Central memory CD4-positive, alpha-beta T cell (primary cell): Measurements from ENCODE around the gene NUTF2.
"Not testable (repeated sequence)": the region's sequence is repeated elsewhere in the genome, so short reads cannot be mapped to it uniquely, and the experiment has no call there.

Source experiments
- DNase-seq: peaks from one replicate; pipeline ENCODE4 v3.0.0; 2022
- total RNA-seq, 3 experiments: gene quantifications; one replicate each; lab custom pipeline; 2026; lab: John Stamatoyannopoulos, UW

NUTF2 gene
- 20.1 to 120 (median 46.0) reads per million in 3 experiments for total RNA-seq

DNA sequence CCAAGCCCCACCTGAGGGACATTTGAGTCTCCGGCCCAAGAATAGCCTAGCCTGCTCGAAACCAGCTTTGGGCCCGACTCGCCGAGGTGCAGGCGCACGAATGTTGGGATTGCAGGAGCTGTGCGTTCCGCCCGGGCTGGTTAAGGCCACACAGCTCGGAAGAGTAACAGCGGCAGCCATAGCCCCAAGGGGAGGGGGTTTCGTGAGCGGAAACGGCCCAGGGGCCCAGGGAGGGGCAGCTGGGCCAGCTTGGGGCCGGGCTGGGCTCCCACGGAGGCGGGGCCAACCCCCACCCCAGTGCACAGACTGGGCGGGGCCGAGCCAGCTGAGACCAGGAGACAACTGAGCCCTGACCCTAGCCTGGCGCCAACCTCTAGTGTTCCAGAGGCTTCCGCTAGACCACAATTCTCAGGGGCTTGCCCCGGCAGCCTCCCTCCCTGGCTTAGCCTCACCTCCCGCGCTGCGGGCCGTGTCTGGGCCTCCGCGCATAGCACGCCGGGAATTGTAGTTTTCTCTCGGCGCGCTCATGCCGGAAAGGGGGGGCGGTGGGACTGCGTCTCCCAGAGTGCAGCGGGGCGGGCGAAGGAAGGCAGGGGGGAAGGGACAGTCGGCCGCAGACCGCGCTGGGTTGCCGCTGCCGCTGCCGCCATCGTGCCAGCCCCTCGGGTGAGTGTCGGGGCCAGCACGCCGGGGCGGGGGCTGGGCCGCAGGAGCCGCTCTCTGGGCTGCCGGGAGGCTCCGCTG lies at the start of gene NUTF2:
TSS of gene NUTF2 (plus strand) at position 614 of the 744 bp plus-strand sequence. CDS start 18,198 bp downstream, outside the sequence.
- peak; percentile 94 for DNase-seq

DNA sequence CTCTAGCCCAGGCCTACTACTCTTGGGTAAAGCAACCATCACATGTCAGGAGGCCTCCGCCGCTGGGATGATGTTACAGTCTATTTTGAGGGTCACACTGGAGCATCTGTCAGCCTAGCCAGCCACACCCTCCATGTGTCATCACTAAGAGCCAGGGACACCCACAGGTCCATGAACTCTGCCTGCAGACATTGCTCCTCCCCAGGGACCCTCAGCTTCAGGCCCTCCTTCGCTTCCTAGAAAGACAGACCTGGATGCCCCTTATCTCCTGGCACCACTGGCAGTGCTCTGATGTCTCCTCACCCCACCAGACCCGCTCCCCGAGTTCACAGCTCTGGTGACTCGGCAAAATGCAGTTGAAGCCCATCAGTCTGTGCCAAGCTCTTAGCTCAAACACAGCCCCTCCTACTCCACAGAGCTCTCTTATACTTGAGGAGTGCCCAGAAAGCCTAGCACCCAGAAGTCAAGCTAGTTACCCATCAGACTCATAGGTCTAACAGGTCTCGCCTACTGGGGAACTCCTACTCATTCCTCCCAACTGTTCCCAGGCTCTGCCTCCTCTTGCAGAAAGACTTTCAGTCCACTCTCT lies 46.3 kb upstream of the NUTF2 start:
- no peak for DNase-seq

GRCh38 chr16:67801241-67801640 lies 45.5 kb upstream of the NUTF2 start:
- no peak for DNase-seq

- DNase-seq = peak; percentile 50
These were observed 44.9 kb upstream of the NUTF2 start for GRCh38 chr16:67801883-67802282.

DNA sequence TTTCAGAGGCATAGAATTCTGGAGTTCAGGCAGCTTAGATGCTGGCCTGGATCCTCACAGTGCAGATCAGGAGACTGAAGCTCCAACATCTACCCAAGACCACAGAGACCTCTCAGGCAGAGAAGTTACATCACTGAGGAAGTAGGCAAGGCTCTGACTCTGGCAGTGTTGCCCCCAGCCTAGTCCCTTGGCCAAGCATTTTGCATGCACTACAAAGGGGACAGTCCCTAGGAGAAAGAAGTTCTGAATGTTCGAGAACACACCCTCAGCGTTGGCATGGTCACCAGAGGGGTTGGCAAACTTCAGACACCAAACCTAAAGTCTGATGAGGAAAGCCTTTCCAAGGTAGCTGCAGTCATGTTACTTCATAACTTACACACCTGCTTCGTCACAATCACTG lies 42.8 kb upstream of the NUTF2 start:
- DNase-seq = no peak

DNA sequence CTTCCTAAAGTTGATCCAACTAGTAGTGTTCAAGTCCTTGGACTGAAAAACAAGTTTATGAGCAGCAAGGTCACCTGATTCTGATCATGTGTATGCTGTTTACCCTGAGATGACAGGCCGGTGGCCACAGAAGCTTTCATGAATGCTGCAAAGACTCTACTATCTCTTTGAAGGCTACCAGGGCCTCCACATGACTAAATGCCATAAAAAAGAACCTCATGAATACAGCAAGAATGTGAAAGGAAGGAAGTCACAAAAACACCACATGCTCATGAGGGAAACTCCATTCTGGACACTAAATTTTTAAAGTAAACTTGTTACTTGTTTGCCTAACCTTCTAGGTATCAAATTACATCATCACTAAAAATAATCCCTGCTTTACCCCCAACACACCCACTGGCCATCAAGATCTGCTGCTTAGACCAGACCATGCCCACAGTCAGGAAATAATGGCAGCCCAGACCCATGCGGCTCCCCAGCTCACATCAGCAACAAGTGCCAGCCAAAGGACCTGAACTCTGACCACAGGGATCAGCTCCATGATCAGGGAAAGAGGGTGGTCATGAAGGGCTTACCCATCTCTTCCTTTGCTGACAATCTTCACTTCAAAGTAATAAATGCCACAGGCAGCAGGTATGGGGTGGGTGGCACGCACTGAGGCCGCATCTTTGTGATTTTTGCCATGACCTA lies 41.7 kb upstream of the NUTF2 start:
- no peak for DNase-seq

- DNase-seq = no peak
These were observed 40.9 kb upstream of the NUTF2 start for GRCh38 chr16:67805718-67806427.

GRCh38 chr16:67806428-67807147 lies 40.1 kb upstream of the NUTF2 start, which contains the start of the genes RANBP10 and TSNAXIP1:
TSS of gene RANBP10 (minus strand) at chr16:67806560. CDS start at chr16:67806536, 24 bp downstream.
TSS of gene TSNAXIP1 (plus strand) at chr16:67806889. CDS start at chr16:67807150, 261 bp downstream.
- DNase-seq = peak; percentile 98

DNA sequence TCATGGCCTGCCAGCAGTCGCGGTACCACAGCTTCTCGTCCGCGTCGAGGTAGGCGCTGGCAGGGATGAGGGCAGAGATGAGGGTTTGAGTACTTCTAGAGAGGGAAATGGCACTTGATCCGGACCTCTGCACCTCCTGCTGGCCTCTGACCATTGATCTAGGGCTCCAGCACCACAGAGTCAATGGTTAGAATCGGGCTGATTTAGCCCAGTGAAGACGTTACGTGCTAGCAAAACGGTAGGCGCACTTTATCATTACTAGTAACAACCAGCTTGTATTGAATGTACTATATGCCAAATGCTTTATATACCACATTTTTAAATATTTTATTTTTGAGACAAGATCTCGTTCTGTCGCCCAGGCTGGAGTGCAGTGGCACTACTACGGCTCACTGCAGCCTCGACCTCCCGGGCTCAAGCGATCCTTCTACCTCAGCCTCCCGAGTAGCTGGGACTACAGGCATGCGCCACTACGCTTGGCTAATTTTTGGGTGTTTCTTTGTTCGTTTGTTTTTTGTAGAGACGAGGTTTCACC lies 39.5 kb upstream of the NUTF2 start:
- no peak for DNase-seq

- DNase-seq = no peak
These were observed 34.8 kb upstream of the NUTF2 start for GRCh38 chr16:67811899-67812298.

DNA sequence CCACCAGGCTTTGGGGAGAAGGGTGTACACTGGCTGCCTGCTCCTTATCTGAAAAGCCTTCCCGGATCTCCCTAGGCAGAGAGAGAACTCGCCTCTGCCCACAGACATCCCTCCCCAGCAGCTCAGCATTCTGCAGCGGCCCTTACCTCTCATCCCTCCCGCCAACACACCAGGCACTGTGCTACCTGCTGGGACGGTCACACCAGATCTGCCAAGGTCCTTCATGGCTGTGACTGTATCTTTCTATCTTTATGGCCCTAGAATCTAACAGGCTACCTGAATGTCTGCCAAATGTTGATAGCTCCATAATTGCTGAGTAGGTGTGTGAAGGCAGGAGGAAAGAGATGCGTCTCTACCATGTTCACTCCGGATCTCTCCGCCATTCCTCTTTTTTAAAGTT lies 32.2 kb upstream of the NUTF2 start:
- DNase-seq = no peak

DNA sequence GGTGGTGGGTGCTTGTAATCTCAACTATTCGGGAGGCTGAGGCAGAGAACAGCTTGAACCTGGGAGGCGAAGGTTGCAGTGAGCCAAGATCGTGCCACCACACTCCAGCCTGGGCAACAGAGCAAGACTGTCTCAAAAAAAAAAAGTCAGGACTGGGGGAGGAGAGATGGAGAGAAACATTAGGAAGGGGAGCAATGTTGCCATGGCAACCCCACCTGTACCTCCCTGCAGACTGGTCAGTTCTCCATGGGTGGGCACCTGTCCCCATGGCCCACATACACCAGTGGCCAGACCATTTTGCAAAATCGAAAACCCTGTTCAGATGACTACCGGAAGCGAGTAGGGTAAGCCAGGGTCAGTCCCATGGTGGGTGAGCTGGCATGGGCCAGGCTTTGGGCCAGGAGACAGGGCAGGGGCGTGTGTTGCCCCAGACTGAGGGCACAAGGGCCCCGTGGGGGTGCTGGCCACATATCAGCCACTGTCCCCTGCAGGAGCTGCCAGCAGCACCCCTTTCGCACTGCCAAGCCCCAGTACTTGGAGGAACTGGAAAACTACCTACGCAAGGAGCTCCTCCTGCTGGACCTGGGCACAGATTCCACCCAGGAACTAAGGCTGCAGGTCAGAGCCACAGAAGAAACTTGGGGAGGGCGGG lies 26.0 kb upstream of the NUTF2 start:
- DNase-seq = no peak

DNA sequence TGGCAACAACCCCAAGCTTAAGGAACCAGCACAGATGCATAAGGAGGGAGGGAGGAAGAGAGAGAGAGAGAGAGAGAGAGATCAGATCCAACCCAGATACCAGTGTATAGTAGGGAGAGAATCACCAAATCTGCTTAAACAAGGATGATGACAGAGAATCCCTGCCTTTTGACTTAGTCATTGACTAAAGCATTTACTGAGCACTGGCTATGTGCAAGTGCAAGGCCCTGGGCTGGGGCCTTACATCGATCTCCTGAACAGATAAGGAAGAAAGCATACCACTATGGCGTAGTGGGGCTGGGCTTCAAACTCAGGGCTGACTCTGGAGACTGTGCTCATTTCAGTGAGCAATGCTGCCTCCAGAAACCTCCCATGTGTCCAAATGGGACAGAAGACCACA lies 24.2 kb upstream of the NUTF2 start:
- DNase-seq = no peak

DNA sequence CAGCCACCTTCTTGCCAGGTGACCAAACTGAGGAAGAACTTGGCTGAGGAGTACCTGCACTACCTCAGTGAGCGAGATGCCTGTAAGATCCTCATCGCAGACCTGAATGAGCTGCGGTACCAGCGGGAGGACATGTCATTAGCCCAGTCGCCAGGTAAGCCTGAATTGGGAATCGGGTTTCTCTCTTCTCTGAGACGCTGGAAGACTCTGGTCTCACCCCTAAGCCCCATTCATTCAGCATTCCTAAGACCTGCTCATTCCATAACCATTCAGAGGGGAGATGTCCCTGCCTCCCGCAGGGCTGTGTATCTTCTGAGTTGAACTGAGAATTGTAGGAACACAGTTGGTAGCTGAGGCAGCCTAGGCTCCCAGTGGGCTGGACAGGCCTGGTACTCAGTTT lies 21.6 kb upstream of the NUTF2 start:
- no peak for DNase-seq

GRCh38 chr16:67825906-67826305 lies 20.8 kb upstream of the NUTF2 start:
- no peak for DNase-seq

GRCh38 chr16:67828651-67829050 lies 18.1 kb upstream of the NUTF2 start:
- DNase-seq = no peak

DNA sequence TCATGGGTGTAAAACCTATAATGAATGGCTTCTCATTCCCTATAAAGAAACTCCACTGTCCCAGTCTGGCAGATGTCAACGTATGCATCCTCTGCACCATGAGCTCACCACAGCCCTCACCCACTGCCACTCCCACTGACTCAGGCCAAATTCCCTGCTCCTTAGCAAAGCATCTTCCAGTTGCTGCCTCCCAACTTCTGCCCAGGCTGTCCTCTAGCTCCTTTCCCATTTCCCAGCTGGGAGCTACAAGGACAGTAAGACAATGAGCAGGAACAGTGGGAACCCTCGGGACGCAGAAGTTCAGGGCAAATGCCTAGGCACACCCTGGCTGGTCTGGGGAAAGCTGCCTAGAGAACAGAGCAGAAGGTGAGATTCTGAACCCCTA lies 13.7 kb upstream of the NUTF2 start:
- DNase-seq = no peak

- peak; percentile 88 for DNase-seq
These were observed 13.1 kb upstream of the NUTF2 start for GRCh38 chr16:67833415-67834241.

DNA sequence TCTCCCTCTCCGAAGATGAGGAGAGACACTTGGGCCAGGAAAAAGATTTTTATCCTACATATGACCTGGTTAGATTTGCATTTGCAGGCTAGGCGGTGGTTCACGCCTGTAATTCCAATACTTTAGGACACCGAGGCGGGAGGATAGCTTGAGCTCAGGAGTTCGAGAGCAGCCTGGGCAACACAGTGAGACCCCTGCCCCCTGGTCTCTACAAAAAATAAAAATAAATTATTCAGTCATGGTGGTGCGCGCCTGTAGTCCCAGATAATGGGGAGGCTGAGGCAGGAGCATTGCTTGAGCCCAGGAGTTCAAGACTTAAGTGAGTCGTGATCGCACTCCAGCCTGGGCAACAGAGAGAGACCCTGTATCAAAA lies 12.5 kb upstream of the NUTF2 start:
- DNase-seq = no peak

DNA sequence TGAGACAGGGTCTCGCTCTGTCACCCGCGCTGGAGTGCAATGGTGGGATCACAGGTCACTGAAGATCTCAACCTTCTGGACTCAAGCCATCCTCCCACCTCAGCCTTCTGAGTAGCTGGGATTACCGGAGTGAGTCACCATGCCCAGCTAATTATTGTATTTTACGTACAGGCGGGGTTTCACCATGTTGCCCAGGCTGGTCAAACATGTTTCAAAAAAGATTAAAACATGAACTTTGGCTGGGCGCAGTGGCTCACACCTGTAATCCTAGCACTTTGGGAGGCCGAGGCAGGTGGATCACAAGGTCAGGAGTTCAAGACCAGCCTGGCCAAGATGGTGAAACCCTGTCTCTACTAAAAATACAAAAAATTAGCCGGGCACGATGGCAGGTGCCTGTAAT lies 9.5 kb upstream of the NUTF2 start:
- not testable (repeated sequence) for DNase-seq

DNA sequence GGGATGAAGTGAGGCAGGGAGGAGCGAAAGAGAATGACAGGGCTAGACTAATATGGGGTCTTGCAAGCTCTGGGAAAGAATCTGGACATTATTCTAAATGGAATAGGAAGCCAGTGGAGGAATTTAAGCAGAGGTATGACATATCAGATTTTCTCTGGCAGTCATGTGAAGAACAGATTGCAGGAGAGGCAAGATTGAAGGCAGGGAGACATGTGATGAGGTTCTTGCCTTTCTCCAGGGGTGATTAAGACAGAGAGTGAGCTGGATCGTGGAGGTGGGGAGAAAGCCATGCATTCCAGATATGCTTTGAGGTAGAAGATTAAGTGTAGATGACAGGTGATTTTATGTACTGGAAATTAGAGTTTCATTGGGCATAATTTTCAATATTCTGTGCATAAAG lies 8.9 kb upstream of the NUTF2 start:
- no peak for DNase-seq
